ENCODE data around the gene DPCD.

The DPCD gene

GRCh38 chr10:101577121-101577871, 10.8 kb upstream of the DPCD start:
- TF ChIP-seq CTCF (IDR thresholded peaks at IDR 0.05; ENCODE audit: low read depth, low read length, missing control alignments), result no peak
- DNase-seq (ENCODE audit: low read depth), result no peak

DNA sequence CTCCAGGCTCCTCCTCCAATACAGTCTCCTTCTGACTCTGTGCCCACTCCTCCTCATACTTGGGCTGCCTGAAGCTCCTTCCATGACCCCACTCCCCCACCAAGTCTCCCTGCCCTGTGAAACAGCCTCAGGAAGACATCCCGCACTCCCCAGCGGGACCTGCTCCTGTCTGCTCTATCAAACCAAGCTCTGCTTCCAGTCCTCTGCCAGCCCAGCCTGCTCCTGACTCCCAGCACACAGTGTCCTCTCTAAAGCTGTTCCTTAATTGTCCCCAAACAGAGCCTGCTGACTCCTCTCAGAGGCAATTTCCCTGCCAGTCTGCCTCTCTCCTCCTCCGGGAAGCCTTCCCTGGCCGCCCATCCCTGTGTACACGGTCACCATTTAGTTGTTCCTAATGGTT, 9.9 kb upstream of the DPCD start:
- H3K4me3 ChIP-seq (ENCODE audit: low read depth, low read length), result no peak overlapping the region
- DNase-seq (ENCODE audit: low read depth), result no peak
- TF ChIP-seq CTCF (IDR thresholded peaks at IDR 0.05; ENCODE audit: low read depth, low read length, missing control alignments), result no peak

More at GRCh38 chr10:101577121-101577871, 10.8 kb upstream of the DPCD start:
- H3K4me3 ChIP-seq (ENCODE audit: low read depth, low read length), result no peak overlapping the region

DNA sequence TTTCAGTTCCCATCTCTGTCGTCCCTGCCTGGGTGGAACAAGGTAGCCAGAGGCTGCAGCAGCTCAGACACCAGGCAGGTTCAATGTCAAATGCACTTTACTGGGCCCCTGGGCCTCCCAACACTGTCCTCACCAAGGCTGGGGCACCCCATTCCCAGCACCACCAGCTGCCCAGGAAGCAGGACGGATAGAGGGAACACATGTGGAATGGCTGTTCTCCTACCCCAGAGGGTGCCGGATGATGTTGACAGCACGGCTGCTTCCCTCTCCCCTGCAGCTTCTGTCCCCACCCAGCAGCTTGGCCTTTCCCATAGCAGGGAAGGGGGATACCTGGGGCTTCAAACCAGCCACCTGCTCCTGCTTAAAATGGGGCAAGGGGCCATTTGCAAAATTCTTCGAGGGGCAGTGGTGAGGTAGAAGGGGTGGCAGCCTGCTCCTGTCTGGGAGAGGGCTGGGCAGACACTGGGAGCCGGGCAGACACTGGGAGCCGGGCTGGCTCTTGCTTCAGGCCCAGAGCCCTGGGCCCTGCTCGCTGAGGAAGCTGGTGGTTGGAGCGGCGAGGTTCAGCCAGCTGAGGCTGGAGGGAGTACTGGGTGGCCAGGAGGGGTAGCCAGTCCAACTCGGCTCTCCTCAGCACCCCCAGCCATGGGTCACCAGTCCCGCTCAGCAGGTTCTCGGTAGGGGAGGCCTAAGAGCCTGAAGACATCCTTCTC, 9.2 kb upstream of the DPCD start:
- TF ChIP-seq CTCF (IDR thresholded peaks at IDR 0.05; ENCODE audit: low read depth, low read length, missing control alignments), result no peak
- H3K4me3 ChIP-seq (ENCODE audit: low read depth, low read length), result no peak overlapping the region
- no peak for DNase-seq (ENCODE audit: low read depth)

- no peak for DNase-seq (ENCODE audit: low read depth)
- no peak overlapping the region for H3K4me3 ChIP-seq (ENCODE audit: low read depth, low read length)
- no peak for TF ChIP-seq CTCF (IDR thresholded peaks at IDR 0.05; ENCODE audit: low read depth, low read length, missing control alignments)
Measured at GRCh38 chr10:101579516-101579870, 8.6 kb upstream of the DPCD start.

- DNase-seq (ENCODE audit: low read depth), result no peak
- no peak for TF ChIP-seq CTCF (IDR thresholded peaks at IDR 0.05; ENCODE audit: low read depth, low read length, missing control alignments)
- no peak overlapping the region for H3K4me3 ChIP-seq (ENCODE audit: low read depth, low read length)
Measured at GRCh38 chr10:101580486-101581399, 7.4 kb upstream of the DPCD start.

DNA sequence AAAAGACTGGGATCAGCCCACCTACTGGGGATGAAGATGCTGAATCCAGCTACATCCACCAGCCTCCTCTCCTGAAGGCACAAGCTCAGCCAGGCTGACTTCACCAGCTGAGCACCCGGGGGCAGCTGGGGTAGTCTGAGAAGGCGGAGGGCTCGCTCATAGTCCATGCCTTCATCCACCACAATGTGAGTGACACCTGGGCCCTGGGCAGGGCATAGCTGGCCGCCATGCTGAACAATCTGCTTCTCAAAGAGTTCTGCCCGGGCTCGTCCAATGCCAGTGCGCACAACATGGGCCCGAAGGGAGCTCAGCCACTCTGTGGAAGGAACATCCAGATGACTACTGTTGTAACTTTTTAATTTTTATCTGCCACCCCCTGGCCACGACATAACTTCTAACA, 2.3 kb upstream of the DPCD start:
- no peak for TF ChIP-seq CTCF (IDR thresholded peaks at IDR 0.05; ENCODE audit: low read depth, low read length, missing control alignments)
- no peak for DNase-seq (ENCODE audit: low read depth)
- no peak overlapping the region for H3K4me3 ChIP-seq (ENCODE audit: low read depth, low read length)

All from GM12864 (cell line).